Endothelial cell of umbilical vein (primary cell): Measurements from ENCODE around the gene GSTP1. TPM values are rescaled to one million over a fixed set of nuclear protein-coding genes. Genes with fewer than 3 reads are reported as not detected.

Source experiments
- BruUV-seq: library from RNA; stranded (reverse); fragments of 400-500 nt; replicated peaks from 2 replicates; lab custom pipeline; 2021; lab: Mats Ljungman, UMichigan
- CTCF ChIA-PET: fragments of 300-600, 350-600 bp; sonication (Branson Sonifier 250); formaldehyde crosslinking; loops from one replicate; lab custom pipeline; 2021; ENCODE audit warnings: antibody characterized with exemption, inconsistent platforms; lab: Charles Lee
- POLR2A ChIA-PET: fragments of 300-600, 350-600 bp; sonication (Branson Sonifier 250); formaldehyde crosslinking; loops from one replicate; lab custom pipeline; 2021; ENCODE audit warnings: antibody characterized with exemption, inconsistent platforms; lab: Charles Lee
- DNase-seq: peaks from one replicate; pipeline ENCODE4 v3.0.0-alpha.2; 2011; ENCODE audit warnings: low read depth, low spot score
- FAIRE-seq: peaks from 2 replicates; lab custom pipeline; 2011; peaks lifted over from hg19 to GRCh38; lab: Jason Lieb, UNC
- H2AFZ ChIP-seq: 2 replicates; pipeline ENCODE4 v1.6.0; 2012; ENCODE audit warnings: low read depth, low read length, control low read depth, inconsistent platforms
- H3K27ac ChIP-seq: 2 replicates; pipeline ENCODE4 v1.5.1; 2011; ENCODE audit warnings: low read depth, mild to moderate bottlenecking, control low read depth, low read length, moderate library complexity; ENCODE audit not compliant: insufficient read depth
- H3K27me3 ChIP-seq, 2 experiments: 2 replicates each; pipeline versions ENCODE4 v1.6.0 to v1.6.1; 2011; ENCODE audit warnings: low read length in 2 of 2, mixed read lengths in 1 of 2; ENCODE audit not compliant: control insufficient read depth in 2 of 2, insufficient read depth in 2 of 2
- H3K36me3 ChIP-seq, 2 experiments: 2 replicates in 1 of 2; 3 replicates in 1 of 2; pipeline ENCODE4 v1.5.1; 2011; ENCODE audit warnings: low read length in 2 of 2, mild to moderate bottlenecking in 1 of 2, moderate library complexity in 1 of 2; ENCODE audit not compliant: control insufficient read depth in 2 of 2, insufficient read depth in 2 of 2; ENCODE audit errors: extremely low read depth in 1 of 2
- H3K4me1 ChIP-seq: 3 replicates; pipeline ENCODE4 v1.5.1; 2011; ENCODE audit warnings: mild to moderate bottlenecking, low read length; ENCODE audit not compliant: control insufficient read depth, insufficient read depth; ENCODE audit errors: extremely low read depth
- H3K4me2 ChIP-seq: 2 replicates; pipeline ENCODE4 v1.6.1; 2011; ENCODE audit warnings: low read length, control low read depth, mixed read lengths; ENCODE audit not compliant: insufficient read depth
- H3K4me3 ChIP-seq, 3 experiments: fragments of 200-600 bp in 1 of 3; sonication (generic), shearing (Covaris generic) in 1 of 3; replicated peaks in 1 of 3; 2 replicates each; pipeline ENCODE4 v1.5.1; 2011 to 2016; ENCODE audit warnings: control low read depth in 3 of 3, low read length in 3 of 3, mild to moderate bottlenecking in 2 of 3, inconsistent platforms in 1 of 3, low read depth in 1 of 3, moderate library complexity in 1 of 3; ENCODE audit not compliant: insufficient read depth in 1 of 3
- H3K79me2 ChIP-seq: 2 replicates; pipeline ENCODE4 v1.6.0; 2012; ENCODE audit warnings: low read length, inconsistent platforms; ENCODE audit not compliant: control insufficient read depth, insufficient read depth
- H3K9ac ChIP-seq: replicated peaks from 2 replicates; pipeline ENCODE3; 2011; ENCODE audit warnings: low read length, control low read depth; ENCODE audit not compliant: insufficient read depth; ENCODE audit errors: extremely low read depth
- H3K9me1 ChIP-seq: replicated peaks from 3 replicates; pipeline ENCODE4 v1.6.0; 2011; ENCODE audit warnings: mild to moderate bottlenecking, low read length; ENCODE audit not compliant: control insufficient read depth, insufficient read depth; ENCODE audit errors: extremely low read depth
- H3K9me3 ChIP-seq: replicated peaks from 2 replicates; pipeline ENCODE4 v1.5.1; 2012; ENCODE audit warnings: low read length, inconsistent platforms; ENCODE audit not compliant: control insufficient read depth, insufficient read depth
- H4K20me1 ChIP-seq: replicated peaks from 2 replicates; pipeline ENCODE3; 2011; ENCODE audit warnings: mild to moderate bottlenecking, low read length; ENCODE audit not compliant: control insufficient read depth, insufficient read depth; ENCODE audit errors: extremely low read depth
- EZH2 ChIP-seq: IDR thresholded peaks from 2 replicates; pipeline ENCODE4 v1.6.1; 2012; ENCODE audit warnings: borderline replicate concordance, low read depth, mild to moderate bottlenecking, moderate library complexity, low read length, inconsistent platforms; ENCODE audit not compliant: severe bottlenecking
- FOS ChIP-seq: IDR thresholded peaks from 2 replicates; pipeline ENCODE4 v1.6.1; 2011; ENCODE audit warnings: mild to moderate bottlenecking, low read length, moderate library complexity, borderline replicate concordance; ENCODE audit not compliant: insufficient read depth
- GATA2 ChIP-seq: IDR thresholded peaks from 2 replicates; pipeline ENCODE4 v1.7.0; 2011; ENCODE audit warnings: low read depth, mild to moderate bottlenecking, moderate library complexity, mixed read lengths, low read length; ENCODE audit not compliant: insufficient read length, insufficient read depth
- JUN ChIP-seq: IDR thresholded peaks from 2 replicates; pipeline ENCODE4 v1.6.1; 2011; ENCODE audit warnings: borderline replicate concordance, low read depth; ENCODE audit not compliant: insufficient read length, insufficient read depth
- MAX ChIP-seq: IDR thresholded peaks from 2 replicates; pipeline ENCODE4 v1.6.1; 2011; ENCODE audit not compliant: insufficient read depth, insufficient read length
- MYC ChIP-seq: IDR thresholded peaks from one replicate; pipeline ENCODE4 v1.6.1; 2011; ENCODE audit warnings: mild to moderate bottlenecking, low read depth, low read length
- POLR2A ChIP-seq: IDR thresholded peaks from 2 replicates; pipeline ENCODE4 v1.6.1; 2012; ENCODE audit warnings: low read depth, mild to moderate bottlenecking, control low read depth, low read length
- POLR2AphosphoS5 ChIP-seq: IDR thresholded peaks from 2 replicates; pipeline ENCODE4 v1.6.1; 2012; ENCODE audit warnings: low read depth, mild to moderate bottlenecking, control low read depth, low read length, moderate library complexity; ENCODE audit not compliant: insufficient read depth
- dilution Hi-C: fragments of 300-500 bp; cut with MboI; formaldehyde crosslinking; loops from one replicate; pipeline ENCODE4 v1.15.0; 2019; ENCODE audit warnings: low sequenced_read_pairs; ENCODE audit not compliant: extremely low pct_ligation_motif_present
- intact Hi-C: fragments of 100-400 bp; cut with micrococcal nuclease; formaldehyde crosslinking; loops from one replicate; pipeline ENCODE4 v1.10.0; 2022
- polyA plus RNA-seq, 4 experiments: library from polyadenylated mRNA; depleted of rRNA in 3 of 4; stranded (reverse) in 3 of 4; unstranded in 1 of 4; fragments of >200 nt; gene quantifications; 2 replicates each; pipeline versions ENCODE4 v1.2.1 to v1.2.3, GENCODE V29; 2011 to 2012; ENCODE audit warnings: missing spikeins in 1 of 4
- total RNA-seq: library from RNA; stranded (reverse); gene quantifications from 2 replicates; pipeline ENCODE4 v1.2.3, GENCODE V29; 2021
- TF ChIP-seq, protein P1 (sequence below), 2 donors: IDR thresholded peaks; 1 replicate in 1 of 2; 2 replicates in 1 of 2; pipeline ENCODE4 v1.5.1; 2011; ENCODE audit warnings: low read length in 2 of 2, mild to moderate bottlenecking in 2 of 2, moderate library complexity in 2 of 2, control low read depth in 1 of 2, inconsistent platforms in 1 of 2, low read depth in 1 of 2; ENCODE audit not compliant: insufficient read depth in 1 of 2; ENCODE audit errors: extremely low read depth in 1 of 2

Gene GSTP1
- total and polyA plus RNA-seq, 2 donors (not counting 3 experiments of a cell fraction or from before 2014, with no cell fraction given): 962 to 2,277 TPM

- intact Hi-C loops: no loop called here
- no peak overlapping the region for H2AFZ ChIP-seq
- H3K4me1 ChIP-seq: no peaks in the 10 kb centered on the region
- no peaks in the 10 kb centered on the region for H4K20me1 ChIP-seq
- no TSS peak for BruUV-seq
- DNase-seq (no peak), FAIRE-seq (no peak)
- dilution Hi-C loops: no loop called here
- no peak overlapping the region for H3K4me2 ChIP-seq
- H3K9me1 ChIP-seq: no peaks in the 10 kb centered on the region
- ChIA-PET POLR2A (no interaction called here), CTCF (interaction anchor here (1.0 to 1.4 kb wide), 2 partner anchors 10 to 74 kb away, joined by 3 read pairs; no protein-coding TSS in a partner anchor)
- H3K9ac ChIP-seq: no peak overlapping the region
- no peaks in the 10 kb centered on the region for H3K36me3 ChIP-seq
- H3K27ac ChIP-seq: no peak overlapping the region
- TF ChIP-seq FOS: no peak
- no peak for TF ChIP-seq POLR2AphosphoS5
- no peak for TF ChIP-seq MYC
- TF ChIP-seq MAX: no peak
- TF ChIP-seq GATA2: no peak
- TF ChIP-seq, protein P1, sequence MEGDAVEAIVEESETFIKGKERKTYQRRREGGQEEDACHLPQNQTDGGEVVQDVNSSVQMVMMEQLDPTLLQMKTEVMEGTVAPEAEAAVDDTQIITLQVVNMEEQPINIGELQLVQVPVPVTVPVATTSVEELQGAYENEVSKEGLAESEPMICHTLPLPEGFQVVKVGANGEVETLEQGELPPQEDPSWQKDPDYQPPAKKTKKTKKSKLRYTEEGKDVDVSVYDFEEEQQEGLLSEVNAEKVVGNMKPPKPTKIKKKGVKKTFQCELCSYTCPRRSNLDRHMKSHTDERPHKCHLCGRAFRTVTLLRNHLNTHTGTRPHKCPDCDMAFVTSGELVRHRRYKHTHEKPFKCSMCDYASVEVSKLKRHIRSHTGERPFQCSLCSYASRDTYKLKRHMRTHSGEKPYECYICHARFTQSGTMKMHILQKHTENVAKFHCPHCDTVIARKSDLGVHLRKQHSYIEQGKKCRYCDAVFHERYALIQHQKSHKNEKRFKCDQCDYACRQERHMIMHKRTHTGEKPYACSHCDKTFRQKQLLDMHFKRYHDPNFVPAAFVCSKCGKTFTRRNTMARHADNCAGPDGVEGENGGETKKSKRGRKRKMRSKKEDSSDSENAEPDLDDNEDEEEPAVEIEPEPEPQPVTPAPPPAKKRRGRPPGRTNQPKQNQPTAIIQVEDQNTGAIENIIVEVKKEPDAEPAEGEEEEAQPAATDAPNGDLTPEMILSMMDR (IDR thresholded peaks at IDR 0.05; ENCODE audit: extremely low read depth in 1 of 2, insufficient read depth in 1 of 2, low read depth in 1 of 2, low read length in 2 of 2): no peak
- TF ChIP-seq EZH2: no peak
- TF ChIP-seq POLR2A: no peak
- no peak for TF ChIP-seq JUN
- no peaks in the 10 kb centered on the region for H3K27me3 ChIP-seq
- no peaks in the 10 kb centered on the region for H3K79me2 ChIP-seq
- no peak overlapping the region for H3K4me3 ChIP-seq
- H3K9me3 ChIP-seq: no peaks in the 10 kb centered on the region
Observed at GRCh38 chr11:67556244-67556643, 27.4 kb upstream of the GSTP1 start.
